ENCODE results near the gene GRAMD2B. TPM values are rescaled to one million over a fixed set of nuclear protein-coding genes. Genes with fewer than 3 reads are reported as not detected.

The GRAMD2B gene
- total RNA-seq, 6 donors from 2014 or later: 11.3 to 70.4 (median 17.7) TPM

- ATAC-seq (ENCODE audit: low FRiP score in 2 of 2) (no peak), DNase-seq (no peak)
- 84 to 94% methylated on average over 1 of the region's 1 CpG for WGBS, 2 donors
- TF ChIP-seq POLR2AphosphoS5 (IDR thresholded peaks at IDR 0.05): no peak
- TF ChIP-seq EP300 (IDR thresholded peaks at IDR 0.05): no peak
- no peak for TF ChIP-seq POLR2A (IDR thresholded peaks at IDR 0.05)
- no peak for TF ChIP-seq CTCF (IDR thresholded peaks at IDR 0.05)
- Histone ChIP-seq H3K27me3 (no peaks in the 10 kb centered on the region), H3K36me3 (peaks cover 18 to 91% (median 27%) of the 10 kb centered on the region in 4 donors), H3K9me3 (no peaks in the 10 kb centered on the region), H3K4me3 (no peak overlapping the region), H3K27ac (no peak overlapping the region), H3K4me1 (no peaks in the 10 kb centered on the region)
Observed at GRCh38 chr5:126482591-126482990, 59.4 kb downstream of the GRAMD2B start.

GRCh38 chr5:126483156-126483555 lies 59.9 kb downstream of the GRAMD2B start:
- no peak for DNase-seq
- no peaks in the 10 kb centered on the region for H3K9me3 ChIP-seq
- H3K36me3 ChIP-seq: peaks cover 18 to 94% (median 29%) of the 10 kb centered on the region in 4 donors
- H3K27me3 ChIP-seq: no peaks in the 10 kb centered on the region
- ATAC-seq (ENCODE audit: low FRiP score in 2 of 2): no peak
- TF ChIP-seq POLR2AphosphoS5 (IDR thresholded peaks at IDR 0.05) (no peak), POLR2A (IDR thresholded peaks at IDR 0.05) (no peak), CTCF (IDR thresholded peaks at IDR 0.05) (no peak), EP300 (IDR thresholded peaks at IDR 0.05) (no peak)
- H3K4me1 ChIP-seq: no peaks in the 10 kb centered on the region
- H3K27ac ChIP-seq: no peak overlapping the region
- H3K4me3 ChIP-seq: no peak overlapping the region
- 61 to 75% methylated on average over 3 of the region's 3 CpGs for WGBS, 2 donors

- WGBS, 2 donors: 84 to 100% methylated on average over 2 of the region's 2 CpGs
- Histone ChIP-seq H3K4me1 (no peaks in the 10 kb centered on the region), H3K9me3 (no peaks in the 10 kb centered on the region), H3K36me3 (peaks cover 22 to 94% (median 35%) of the 10 kb centered on the region in 4 donors), H3K4me3 (no peak overlapping the region), H3K27ac (no peak overlapping the region), H3K27me3 (no peaks in the 10 kb centered on the region)
- ATAC-seq (ENCODE audit: low FRiP score in 2 of 2) (no peak), DNase-seq (no peak)
- TF ChIP-seq EP300 (IDR thresholded peaks at IDR 0.05) (no peak), POLR2AphosphoS5 (IDR thresholded peaks at IDR 0.05) (no peak), POLR2A (IDR thresholded peaks at IDR 0.05) (no peak), CTCF (IDR thresholded peaks at IDR 0.05) (no peak)
Observed at GRCh38 chr5:126484253-126484652, 61.0 kb downstream of the GRAMD2B start.

- H3K9me3 ChIP-seq: no peaks in the 10 kb centered on the region
- 79 to 98% methylated on average over 3 of the region's 3 CpGs for WGBS, 2 donors
- no peak overlapping the region for H3K4me3 ChIP-seq
- ATAC-seq (ENCODE audit: low FRiP score in 2 of 2) (no peak), DNase-seq (no peak)
- H3K36me3 ChIP-seq: peaks cover 22 to 94% (median 37%) of the 10 kb centered on the region in 4 donors
- TF ChIP-seq CTCF (IDR thresholded peaks at IDR 0.05) (no peak), POLR2A (IDR thresholded peaks at IDR 0.05) (no peak), POLR2AphosphoS5 (IDR thresholded peaks at IDR 0.05) (no peak), EP300 (IDR thresholded peaks at IDR 0.05) (no peak)
- H3K27ac ChIP-seq: no peak overlapping the region
- H3K4me1 ChIP-seq: no peaks in the 10 kb centered on the region
- no peaks in the 10 kb centered on the region for H3K27me3 ChIP-seq
Observed at GRCh38 chr5:126486332-126486731, 63.1 kb downstream of the GRAMD2B start.

GRCh38 chr5:126487596-126487995 lies 64.4 kb downstream of the GRAMD2B start:
- DNase-seq: no peak
- H3K36me3 ChIP-seq: peaks cover 22 to 89% (median 37%) of the 10 kb centered on the region in 4 donors
- H3K9me3 ChIP-seq: no peaks in the 10 kb centered on the region
- TF ChIP-seq CTCF (IDR thresholded peaks at IDR 0.05) (no peak), POLR2A (IDR thresholded peaks at IDR 0.05) (no peak)
- no peak overlapping the region for H3K4me3 ChIP-seq
- ATAC-seq (ENCODE audit: low FRiP score in 2 of 2): no peak
- H3K27ac ChIP-seq: no peak overlapping the region
- H3K4me1 ChIP-seq: no peaks in the 10 kb centered on the region
- H3K27me3 ChIP-seq: no peaks in the 10 kb centered on the region

Data from upper lobe of left lung (tissue), 6 donors.